Activated T-cell treated with anti-CD3 and anti-CD28 coated beads for 4 hours (primary cell): ENCODE data around the gene TOP1.

ENCODE experiments used
- DNase-seq: peaks from one replicate; pipeline ENCODE4 v3.0.0-alpha.2; 2020

Gene TOP1

GRCh38 chr20:41004531-41005360, 23.9 kb upstream of the TOP1 start:
- DNase-seq, result no peak

- DNase-seq, result no peak
Measured at GRCh38 chr20:41005361-41005729, 23.3 kb upstream of the TOP1 start.

- DNase-seq, result no peak
Measured at GRCh38 chr20:41006126-41006935, 22.3 kb upstream of the TOP1 start.

DNA sequence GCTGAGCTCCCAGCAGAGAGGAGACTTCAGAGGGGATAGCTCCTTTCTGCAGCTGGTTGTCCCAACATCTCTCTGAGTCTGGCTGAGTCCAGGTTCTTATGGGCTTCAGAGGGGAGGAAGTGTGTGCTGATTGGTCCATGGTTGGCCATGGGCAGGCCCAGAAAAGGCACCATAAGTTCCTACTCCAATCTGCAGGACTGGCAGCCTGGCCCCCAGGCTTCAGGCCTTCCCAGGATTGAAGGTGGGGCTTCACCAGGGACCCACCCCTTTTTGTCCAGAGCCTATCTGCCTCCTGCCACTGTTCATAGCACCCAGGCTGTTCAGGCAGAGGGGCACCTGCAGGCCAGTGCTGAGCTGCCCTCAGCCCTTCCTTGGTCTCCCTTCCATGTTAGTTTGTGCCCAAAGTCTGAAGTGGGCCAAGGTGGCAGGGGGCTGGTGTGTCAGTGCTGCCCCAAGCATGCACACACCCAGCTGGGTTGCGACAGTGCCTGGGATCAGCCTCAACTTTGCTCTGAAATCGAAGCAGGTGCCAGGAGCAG, 21.6 kb upstream of the TOP1 start:
- DNase-seq, result no peak

DNA sequence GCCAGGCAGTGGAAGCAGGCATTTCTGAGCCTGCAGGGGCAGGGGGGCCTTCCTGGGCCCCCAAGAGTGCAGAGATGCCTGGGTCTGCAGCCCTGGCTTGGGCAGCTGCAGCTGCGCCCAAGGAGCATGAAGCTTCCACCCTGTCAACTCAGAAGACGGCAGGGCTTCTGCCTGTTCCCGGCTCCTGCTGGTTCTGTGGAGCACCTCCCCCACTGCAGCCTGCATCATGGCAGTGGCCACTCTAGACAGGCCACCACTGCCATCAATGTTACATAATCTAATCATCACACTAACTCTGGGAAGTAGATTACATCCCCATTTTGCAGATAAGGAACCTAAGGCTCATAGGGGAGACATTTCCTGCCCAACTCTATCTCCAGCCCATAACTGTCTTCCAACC, 21.1 kb upstream of the TOP1 start:
- DNase-seq, result no peak

- DNase-seq, result no peak
Measured at GRCh38 chr20:41009946-41010345, 18.7 kb upstream of the TOP1 start.

DNA sequence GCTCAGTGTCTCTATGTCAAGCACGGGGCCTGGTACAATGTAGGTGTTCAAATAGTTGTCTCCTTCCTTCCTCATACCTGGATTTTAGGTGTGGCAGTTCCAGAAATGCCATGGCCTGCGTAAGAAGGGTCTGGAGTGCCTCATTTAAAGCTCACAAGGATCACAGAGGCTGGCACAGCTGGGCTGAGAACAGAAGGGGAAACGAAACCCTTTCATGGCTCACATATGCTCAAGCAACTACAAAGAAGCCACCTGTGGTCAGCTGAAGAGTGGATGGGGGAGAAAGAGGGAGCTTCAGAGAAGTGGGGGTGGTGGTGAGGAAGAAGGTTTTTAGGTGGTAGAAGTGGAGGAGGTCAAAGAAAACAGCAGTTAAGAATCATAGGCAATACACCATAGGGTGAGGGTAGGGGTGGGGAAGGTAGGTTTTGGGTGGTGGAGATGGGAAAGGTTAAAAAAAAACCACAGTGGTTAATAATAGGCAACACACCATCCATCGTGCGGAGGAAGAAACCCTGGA, 17.0 kb upstream of the TOP1 start:
- DNase-seq, result no peak

DNA sequence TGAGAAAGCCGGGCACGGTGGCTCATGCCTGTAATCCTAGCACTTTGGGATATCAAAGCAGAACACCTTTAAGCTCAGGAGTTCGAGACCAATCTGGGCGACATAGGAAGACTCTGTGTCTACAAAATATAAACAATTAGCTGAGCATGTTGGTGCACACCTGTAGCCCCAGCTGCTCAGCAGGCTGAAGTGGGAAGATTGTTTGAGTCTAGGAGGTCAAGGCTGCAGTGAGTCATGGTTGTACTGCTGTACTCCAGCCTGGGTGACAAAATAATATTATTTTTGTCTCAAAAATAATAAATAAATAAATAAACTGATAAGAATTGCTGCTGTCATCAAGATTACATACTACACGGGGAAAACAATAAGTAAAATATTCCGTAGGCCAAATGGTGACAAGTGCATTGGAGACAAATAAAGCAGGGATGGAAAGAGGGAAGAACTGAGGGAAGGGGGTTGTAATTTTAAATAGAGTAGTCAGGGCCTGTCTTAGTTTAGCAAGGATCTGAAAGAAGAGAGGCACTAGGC, 14.0 kb upstream of the TOP1 start:
- no peak for DNase-seq

DNA sequence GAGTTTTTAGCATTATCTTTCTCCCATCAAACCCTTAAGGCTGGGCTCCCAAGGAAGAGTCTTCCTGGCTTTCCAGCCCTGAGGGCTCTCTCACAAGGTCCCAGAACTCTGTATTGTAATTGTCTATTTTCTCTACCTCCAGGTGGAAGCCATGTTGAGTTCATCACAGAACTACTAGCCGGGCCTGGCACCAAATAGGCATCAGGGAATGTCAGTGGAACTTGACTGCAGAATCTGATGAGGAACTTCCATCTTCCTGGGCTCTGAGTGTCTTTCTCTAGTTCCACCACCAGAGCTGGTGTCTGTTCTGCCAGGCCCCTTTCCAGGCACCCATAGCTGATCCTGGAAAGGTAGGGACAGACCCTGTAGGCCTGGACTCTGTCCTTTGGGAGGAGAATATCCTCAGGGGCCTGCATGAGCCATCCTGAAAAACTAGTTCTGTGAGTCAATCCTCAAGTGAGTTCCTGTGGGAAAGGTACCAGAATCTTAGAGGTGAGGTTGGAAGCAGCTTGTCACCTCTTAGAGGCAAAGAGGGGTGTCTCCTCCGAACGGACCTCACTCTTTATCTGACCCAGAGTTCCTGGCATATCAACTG, 11.1 kb upstream of the TOP1 start:
- DNase-seq, result no peak

- no peak for DNase-seq
Measured at GRCh38 chr20:41018153-41018552, 10.5 kb upstream of the TOP1 start.

- DNase-seq, result no peak
Measured at GRCh38 chr20:41023549-41023948, 5.1 kb upstream of the TOP1 start.

DNA sequence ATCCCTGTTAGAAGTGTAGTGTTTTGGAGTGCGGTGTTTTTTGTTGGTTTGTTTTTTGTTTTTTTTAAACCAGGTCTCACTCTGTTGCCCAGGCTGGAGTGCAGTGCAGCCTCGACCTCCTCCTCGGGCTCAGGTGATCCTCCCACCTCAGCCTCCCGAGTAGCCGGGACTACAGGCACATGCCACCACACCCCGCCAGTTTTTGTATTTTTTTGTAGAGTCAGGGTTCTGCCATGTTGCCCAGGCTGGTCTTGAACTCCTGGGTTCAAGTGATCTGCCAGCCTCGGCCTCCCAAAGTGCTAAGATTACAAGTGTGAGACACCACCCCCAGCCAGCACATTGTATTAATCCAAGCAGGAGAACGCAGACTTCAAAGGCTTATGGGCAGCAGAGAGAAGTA, 1.3 kb upstream of the TOP1 start:
- DNase-seq, result no peak

DNA sequence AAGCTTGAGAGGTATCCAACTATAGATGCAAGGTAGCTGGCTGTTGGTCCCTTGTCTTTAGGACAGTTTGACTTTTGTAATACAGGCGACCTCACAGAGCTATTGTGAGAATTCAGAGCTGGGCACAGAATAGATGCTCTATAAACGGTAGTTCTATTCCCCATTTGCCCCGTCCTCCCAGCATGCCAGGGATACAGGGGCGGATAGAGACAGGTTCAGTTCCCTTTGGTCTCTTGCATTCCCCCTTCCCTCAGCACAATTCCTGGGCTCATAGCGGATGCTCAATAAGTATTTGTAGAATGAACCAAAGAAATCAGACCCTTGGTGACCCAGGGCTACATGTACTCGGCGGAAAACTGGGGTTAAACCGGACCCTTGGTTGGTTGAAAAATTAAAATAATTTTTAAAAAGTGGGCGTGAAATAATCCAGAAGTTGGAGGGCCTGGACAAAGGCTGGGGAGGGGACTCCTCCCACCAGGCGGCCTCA, 707 bp upstream of the TOP1 start:
- DNase-seq, result no peak

- no peak for DNase-seq
Measured at GRCh38 chr20:41029150-41029901, 704 bp downstream of the TOP1 start.

DNA sequence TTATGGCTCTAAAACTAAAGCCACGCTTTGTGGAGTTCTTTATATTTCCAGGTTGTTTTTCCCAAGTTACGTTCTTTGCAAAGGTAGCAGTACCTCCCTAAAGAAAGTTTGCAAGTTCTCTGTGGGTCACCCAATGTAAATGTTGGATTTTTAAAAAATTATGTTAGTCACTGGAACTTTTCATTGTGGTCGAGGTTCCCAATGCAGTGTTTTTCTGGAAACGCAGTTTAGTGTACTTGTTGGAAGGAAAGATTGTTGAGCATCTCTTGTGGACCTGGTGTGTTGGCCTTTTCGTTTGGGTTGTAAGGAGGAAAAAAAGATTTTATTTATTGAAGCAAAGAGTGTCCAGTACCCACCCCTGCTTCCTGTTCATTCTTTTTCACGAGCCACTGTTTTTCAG, 1.4 kb downstream of the TOP1 start:
- no peak for DNase-seq

GRCh38 chr20:41030531-41031242, 2.1 kb downstream of the TOP1 start:
- no peak for DNase-seq

- no peak for DNase-seq
Measured at GRCh38 chr20:41031243-41031619, 2.6 kb downstream of the TOP1 start.

DNA sequence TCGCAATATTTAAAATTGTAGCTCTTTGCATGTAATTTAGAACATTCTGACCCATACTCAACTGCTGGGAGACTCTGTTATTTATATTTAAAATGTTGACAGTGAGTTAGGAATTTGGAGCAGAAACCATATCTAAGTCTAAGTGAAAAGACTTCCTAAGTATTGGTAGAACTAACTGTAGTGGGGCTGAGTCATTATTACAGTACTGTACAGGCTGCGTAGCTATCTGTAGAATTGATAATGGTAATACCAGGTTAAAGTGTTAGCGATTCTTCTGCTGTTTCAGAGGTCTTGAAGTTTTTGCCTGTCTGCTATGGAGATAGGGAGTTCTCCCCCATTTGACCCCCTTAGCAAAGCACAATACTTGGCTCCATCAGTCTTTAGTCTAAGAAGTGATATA, 3.6 kb downstream of the TOP1 start:
- no peak for DNase-seq

DNA sequence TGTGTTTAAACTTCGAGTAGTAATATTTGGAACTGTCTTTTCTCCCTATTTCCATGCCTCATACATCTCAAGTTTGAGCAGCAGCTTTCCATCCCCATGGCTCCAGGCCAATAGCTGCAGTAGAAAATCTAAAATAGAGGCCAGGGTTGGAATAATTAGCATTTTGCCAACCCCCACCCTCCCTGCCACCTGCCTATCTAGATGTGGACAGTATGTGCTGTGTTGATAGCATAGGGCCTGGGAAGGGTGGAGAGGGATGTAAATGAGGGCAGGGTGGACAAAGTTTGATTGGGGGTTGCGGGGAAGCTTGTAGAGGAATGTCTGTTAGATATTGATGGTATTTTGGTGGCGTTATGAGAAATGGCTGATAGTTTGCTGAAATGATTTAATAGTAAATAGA, 5.6 kb downstream of the TOP1 start:
- no peak for DNase-seq

GRCh38 chr20:41035207-41035606, 6.6 kb downstream of the TOP1 start:
- DNase-seq, result no peak

- no peak for DNase-seq
Measured at GRCh38 chr20:41037179-41037578, 8.6 kb downstream of the TOP1 start.
